Colonic mucosa (tissue), 4 donors: ENCODE results near the gene HELZ. TPM values are rescaled to one million over a fixed set of nuclear protein-coding genes. Genes with fewer than 3 reads are reported as not detected.
A peak's percentile ranks its signal among the peaks of the same experiment; 100 is the strongest.

ENCODE experiments used
- DNase-seq: peaks from one replicate; pipeline ENCODE4 v3.0.0-alpha.2; 2020
- H3K27ac ChIP-seq: fragments of 200-600 bp; one replicate; pipeline ENCODE4 v1.8.0; 2021
- H3K27me3 ChIP-seq: fragments of 200-600 bp; one replicate; pipeline ENCODE4 v1.8.0; 2021
- H3K36me3 ChIP-seq: fragments of 200-600 bp; one replicate; pipeline ENCODE4 v1.8.0; 2021
- H3K4me1 ChIP-seq: fragments of 200-600 bp; one replicate; pipeline ENCODE4 v1.8.0; 2021; ENCODE audit warnings: mild to moderate bottlenecking
- H3K4me3 ChIP-seq: fragments of 200-600 bp; one replicate; pipeline ENCODE4 v1.8.0; 2021
- H3K9ac ChIP-seq, 2 donors: one replicate each; pipeline ENCODE4 v1.7.0; 2013; ENCODE audit warnings: control low read depth in 2 of 2, low read depth in 2 of 2, low read length in 2 of 2
- H3K9me3 ChIP-seq: fragments of 200-600 bp; one replicate; pipeline ENCODE4 v1.8.0; 2021
- intact Hi-C: fragments of 100-400 bp; cut with DNase I; formaldehyde crosslinking; loops from one replicate; pipeline ENCODE4 v1.14.1; 2022
- total RNA-seq, 2 donors: library from RNA; stranded (reverse); fragmentation: NEBNext Ultra II Directional in 1 of 2; extraction: Animal tissue kit (Norgen Biotek cat#: 25700) in 1 of 2; gene quantifications; one replicate each; pipeline ENCODE4 v1.2.1, GENCODE V29; 2021
- TF ChIP-seq, protein P1 (sequence below): fragments of 200-600 bp; IDR thresholded peaks from one replicate; pipeline ENCODE4 v1.8.0; 2022; ENCODE audit warnings: antibody characterized with exemption, mild to moderate bottlenecking
- donor health status: healthy.
- donor health status: DM: no; HTN: no; CAD: no.
- donor health status: DM: no; HTN: no; CAD: no.

The HELZ gene
- total RNA-seq, 2 donors from 2014 or later = 38.6 to 55.9 TPM

DNA sequence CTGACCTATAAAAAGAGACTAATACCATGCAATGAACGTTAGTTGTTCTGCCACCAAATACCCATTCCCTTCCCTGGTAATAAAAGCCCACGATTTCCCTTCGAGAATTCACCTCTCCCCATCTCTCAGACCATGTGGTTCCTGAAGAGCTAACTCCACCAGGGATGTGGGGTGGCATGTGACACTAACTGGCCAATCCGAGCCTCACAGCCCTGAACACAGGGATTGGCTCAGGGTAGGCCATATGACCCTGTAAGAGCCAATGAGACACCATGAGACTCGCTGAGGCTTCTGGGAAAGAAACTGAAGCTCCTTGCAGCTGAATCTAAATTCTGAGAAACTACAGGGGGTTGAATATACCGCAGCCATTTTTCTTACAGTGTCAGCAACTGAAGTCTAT is 21.1 kb downstream of the HELZ start:
- intact Hi-C loops = loop anchor here (5.0 kb wide), 1 partner anchor 68 kb away; no protein-coding TSS in a partner anchor
- no peaks in the 10 kb centered on the region for H3K9me3 ChIP-seq

DNA sequence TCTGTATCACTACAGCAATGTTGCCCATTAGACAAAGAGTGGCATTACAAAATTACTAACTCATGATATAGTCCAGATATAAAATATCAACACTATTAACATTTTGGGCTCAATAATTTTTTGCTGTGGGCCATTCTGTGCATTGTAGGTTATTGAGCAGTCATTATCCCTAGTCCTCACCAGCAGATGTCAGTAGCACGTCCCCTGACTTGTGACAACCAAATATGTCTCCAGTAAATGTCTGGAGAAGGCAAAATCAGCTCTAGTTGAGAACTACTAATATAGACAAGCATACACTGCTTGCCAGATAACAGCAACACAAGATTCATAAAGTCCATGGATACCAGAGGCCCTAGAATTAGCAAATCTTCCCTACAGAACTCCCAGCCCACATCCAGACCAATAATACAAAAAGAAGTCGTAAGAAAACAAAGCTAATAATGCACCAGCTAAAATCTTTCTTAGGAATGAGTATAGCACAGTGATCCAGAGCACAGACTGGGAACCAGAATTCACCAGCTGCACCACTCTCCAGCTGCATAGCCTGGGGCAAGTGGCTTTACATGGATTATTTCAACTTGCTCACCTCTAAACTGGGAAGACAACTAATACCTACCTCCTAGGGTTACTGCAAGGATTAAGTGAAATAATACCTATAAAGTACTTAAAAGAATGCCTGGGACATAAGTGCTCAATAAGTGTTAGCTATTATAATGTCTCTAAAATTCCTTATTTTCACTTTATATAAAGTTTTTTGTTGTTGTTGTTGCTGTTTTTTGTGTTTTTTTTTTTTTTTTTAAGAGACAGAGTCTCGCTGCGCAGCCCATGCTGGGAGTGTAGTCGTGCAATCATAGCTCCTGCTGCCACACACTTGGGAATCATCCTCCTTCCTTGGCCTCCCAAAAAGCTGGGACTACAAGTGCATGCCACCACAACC is 23.7 kb downstream of the HELZ start:
- intact Hi-C loops = loop anchor here (5.0 kb wide), 1 partner anchor 71 kb away; no protein-coding TSS in a partner anchor
- Histone ChIP-seq H3K9me3 (no peaks in the 10 kb centered on the region), H3K27ac (no peak overlapping the region), H3K36me3 (no peaks in the 10 kb centered on the region), H3K27me3 (no peaks in the 10 kb centered on the region), H3K9ac (no peak overlapping the region), H3K4me3 (no peak overlapping the region), H3K4me1 (no peaks in the 10 kb centered on the region)
- no peak for DNase-seq
- TF ChIP-seq, protein P1, sequence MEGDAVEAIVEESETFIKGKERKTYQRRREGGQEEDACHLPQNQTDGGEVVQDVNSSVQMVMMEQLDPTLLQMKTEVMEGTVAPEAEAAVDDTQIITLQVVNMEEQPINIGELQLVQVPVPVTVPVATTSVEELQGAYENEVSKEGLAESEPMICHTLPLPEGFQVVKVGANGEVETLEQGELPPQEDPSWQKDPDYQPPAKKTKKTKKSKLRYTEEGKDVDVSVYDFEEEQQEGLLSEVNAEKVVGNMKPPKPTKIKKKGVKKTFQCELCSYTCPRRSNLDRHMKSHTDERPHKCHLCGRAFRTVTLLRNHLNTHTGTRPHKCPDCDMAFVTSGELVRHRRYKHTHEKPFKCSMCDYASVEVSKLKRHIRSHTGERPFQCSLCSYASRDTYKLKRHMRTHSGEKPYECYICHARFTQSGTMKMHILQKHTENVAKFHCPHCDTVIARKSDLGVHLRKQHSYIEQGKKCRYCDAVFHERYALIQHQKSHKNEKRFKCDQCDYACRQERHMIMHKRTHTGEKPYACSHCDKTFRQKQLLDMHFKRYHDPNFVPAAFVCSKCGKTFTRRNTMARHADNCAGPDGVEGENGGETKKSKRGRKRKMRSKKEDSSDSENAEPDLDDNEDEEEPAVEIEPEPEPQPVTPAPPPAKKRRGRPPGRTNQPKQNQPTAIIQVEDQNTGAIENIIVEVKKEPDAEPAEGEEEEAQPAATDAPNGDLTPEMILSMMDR = peak; percentile 28

More for the DNA sequence above, 21.1 kb downstream of the HELZ start:
- Histone ChIP-seq H3K4me1 (no peaks in the 10 kb centered on the region), H3K4me3 (no peak overlapping the region), H3K27me3 (no peaks in the 10 kb centered on the region), H3K36me3 (no peaks in the 10 kb centered on the region), H3K27ac (no peak overlapping the region), H3K9ac (no peak overlapping the region)
- DNase-seq = no peak
- TF ChIP-seq, protein P1 = no peak

DNA sequence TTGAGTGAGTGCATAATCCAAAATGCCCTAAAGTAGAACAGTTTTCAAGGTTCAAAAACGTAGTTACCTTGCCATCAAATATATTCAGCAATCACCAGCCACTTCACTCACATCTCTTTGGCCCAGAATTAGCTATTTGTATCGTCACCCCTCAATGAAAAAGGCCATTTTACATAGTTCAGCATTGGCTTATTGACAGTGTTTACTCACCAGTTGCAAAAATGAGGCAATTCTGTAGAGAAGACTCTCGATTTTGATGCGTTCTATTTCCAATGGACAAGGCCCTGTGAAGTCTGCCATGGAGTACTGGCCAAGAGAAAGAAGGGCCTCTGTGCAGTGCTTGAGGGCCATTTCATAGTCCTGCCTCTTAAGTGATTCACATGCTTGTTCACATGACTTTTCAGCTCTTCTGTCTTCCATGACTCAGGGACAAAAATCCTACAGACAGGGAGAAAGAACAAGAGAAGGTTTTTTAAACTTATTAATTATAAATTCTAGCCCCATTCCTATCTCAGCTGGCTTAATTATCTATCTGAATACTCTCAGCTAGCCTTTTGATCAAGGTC is 26.5 kb downstream of the HELZ start:
- no peak for DNase-seq
- Histone ChIP-seq H3K4me1 (no peaks in the 10 kb centered on the region), H3K9ac (no peak overlapping the region), H3K4me3 (no peak overlapping the region), H3K36me3 (no peaks in the 10 kb centered on the region), H3K27ac (no peak overlapping the region), H3K9me3 (no peaks in the 10 kb centered on the region), H3K27me3 (no peaks in the 10 kb centered on the region)
- TF ChIP-seq, protein P1 = no peak
- intact Hi-C loops = no loop called here

DNA sequence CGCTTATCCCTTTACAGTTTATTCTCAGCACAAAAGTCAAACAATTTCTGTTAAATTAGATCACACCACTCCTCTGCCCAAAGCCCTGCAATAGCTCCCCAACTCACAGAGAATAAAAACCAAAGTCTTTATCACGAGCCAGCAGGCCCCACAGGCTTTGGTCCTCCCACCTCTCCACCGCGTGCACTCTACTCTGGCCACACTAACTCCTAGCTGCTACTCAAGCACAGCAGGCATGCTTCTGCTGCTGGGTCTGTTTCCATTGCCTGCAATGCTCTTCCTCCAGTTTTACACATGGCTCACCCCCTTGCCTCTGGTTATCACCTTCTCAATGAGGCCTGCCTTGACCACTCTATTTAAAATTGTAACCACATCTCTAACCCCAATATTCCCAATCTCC is 27.6 kb downstream of the HELZ start:
- intact Hi-C loops = no loop called here

DNA sequence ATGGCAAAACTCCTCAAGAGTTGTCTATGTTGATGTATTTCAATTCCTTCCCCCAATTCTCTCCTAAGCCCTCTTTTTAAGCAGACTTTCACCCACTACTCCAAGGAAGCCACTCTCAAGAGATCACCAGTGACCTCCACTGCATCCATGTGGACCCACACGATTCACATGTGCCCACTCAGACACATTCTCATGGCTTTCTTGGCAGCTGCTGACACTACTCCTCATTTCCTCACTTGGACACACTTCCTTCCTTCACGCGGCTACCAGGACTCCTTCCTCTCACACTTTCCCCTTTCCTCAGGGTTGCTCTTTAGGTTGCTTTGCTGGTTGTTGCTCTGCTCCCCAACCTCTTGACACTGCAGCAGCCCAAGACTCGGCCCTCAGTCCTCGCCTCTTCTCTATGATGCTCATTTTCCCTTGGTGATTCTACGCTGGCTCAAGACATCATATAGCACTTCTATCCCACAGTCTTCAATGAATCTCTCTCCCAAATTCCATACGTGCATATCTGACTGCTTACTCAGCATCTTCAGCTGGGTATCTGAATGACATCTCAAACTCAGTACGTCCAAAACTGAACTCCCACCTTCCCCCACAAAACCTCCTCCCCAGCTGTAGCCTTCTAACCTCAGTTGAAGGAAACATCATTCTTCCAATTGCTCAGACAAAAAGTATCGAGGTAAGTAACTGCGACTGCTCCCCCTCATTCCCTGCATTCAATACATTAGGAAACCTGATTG is 28.2 kb downstream of the HELZ start:
- Histone ChIP-seq H3K4me1 (no peaks in the 10 kb centered on the region), H3K9ac (no peak overlapping the region), H3K27ac (no peak overlapping the region), H3K9me3 (no peaks in the 10 kb centered on the region), H3K27me3 (no peaks in the 10 kb centered on the region), H3K4me3 (no peak overlapping the region), H3K36me3 (no peaks in the 10 kb centered on the region)
- intact Hi-C loops = no loop called here
- TF ChIP-seq, protein P1 = no peak
- DNase-seq = no peak

More for the DNA sequence above, 27.6 kb downstream of the HELZ start:
- no peak for DNase-seq
- TF ChIP-seq, protein P1 = no peak
- no peaks in the 10 kb centered on the region for H3K9me3 ChIP-seq
- H3K27ac ChIP-seq = no peak overlapping the region
- H3K4me1 ChIP-seq = no peaks in the 10 kb centered on the region
- H3K4me3 ChIP-seq = no peak overlapping the region
- H3K36me3 ChIP-seq = no peaks in the 10 kb centered on the region
- no peak overlapping the region for H3K9ac ChIP-seq
- no peaks in the 10 kb centered on the region for H3K27me3 ChIP-seq
